ENCODE measurements around the gene CLASP1. TPM values are rescaled to one million over a fixed set of nuclear protein-coding genes. Genes with fewer than 3 reads are reported as not detected.

The CLASP1 gene
- total RNA-seq, 2 experiments from 2014 or later: 58.0 to 58.5 TPM

- ATAC-seq (ENCODE audit: poor library complexity) (no peak), DNase-seq (no peak)
- CTCF ChIA-PET: no interaction called here
- no peaks in the 10 kb centered on the region for H3K27me3 Mint-ChIP-seq
- POLR2A ChIA-PET: no interaction called here
- intact Hi-C loops (cut with DNase I, micrococcal nuclease): no loop called here
- Histone ChIP-seq H3K27ac (ENCODE audit: low read depth in 1 of 2, low read length in 2 of 2) (no peak overlapping the region), H3K36me3 (ENCODE audit: insufficient read depth, low read length) (peaks cover 3% of the 10 kb centered on the region), H3K4me1 (ENCODE audit: insufficient read depth, low read length) (no peaks in the 10 kb centered on the region), H3K4me3 (ENCODE audit: low read length) (no peak overlapping the region), H3K27me3 (ENCODE audit: control insufficient read depth in 1 of 2, insufficient read depth in 2 of 2, low read length in 2 of 2) (no peaks in the 10 kb centered on the region), H3K9me3 (ENCODE audit: control insufficient read depth in 1 of 2, insufficient read depth in 1 of 2, low read length in 2 of 2) (no peaks in the 10 kb centered on the region)
- TF ChIP-seq CTCF (IDR thresholded peaks at IDR 0.05): no peak
- H3K4me1 Mint-ChIP-seq (ENCODE audit: low read depth): peaks cover 23% of the 10 kb centered on the region
- no peak overlapping the region for H3K4me3 Mint-ChIP-seq
- H3K9me3 Mint-ChIP-seq: no peaks in the 10 kb centered on the region
- no peak overlapping the region for H3K27ac Mint-ChIP-seq
- H3K36me3 Mint-ChIP-seq (ENCODE audit: low read depth): peaks cover 25% of the 10 kb centered on the region
Measured at GRCh38 chr2:121625953-121626352, 23.3 kb downstream of the CLASP1 start.

- Mint-ChIP-seq H3K4me3 (no peak overlapping the region), H3K4me1 (ENCODE audit: low read depth) (peaks cover 12% of the 10 kb centered on the region), H3K36me3 (ENCODE audit: low read depth) (peaks cover 21% of the 10 kb centered on the region), H3K27me3 (no peaks in the 10 kb centered on the region), H3K27ac (no peak overlapping the region), H3K9me3 (no peaks in the 10 kb centered on the region)
- POLR2A ChIA-PET: no interaction called here
- Histone ChIP-seq H3K9me3 (ENCODE audit: control insufficient read depth in 1 of 2, insufficient read depth in 1 of 2, low read length in 2 of 2) (no peaks in the 10 kb centered on the region), H3K36me3 (ENCODE audit: insufficient read depth, low read length) (no peaks in the 10 kb centered on the region), H3K4me1 (ENCODE audit: insufficient read depth, low read length) (peaks cover 16% of the 10 kb centered on the region), H3K27ac (ENCODE audit: low read depth in 1 of 2, low read length in 2 of 2) (no peak overlapping the region), H3K27me3 (ENCODE audit: control insufficient read depth in 1 of 2, insufficient read depth in 2 of 2, low read length in 2 of 2) (no peaks in the 10 kb centered on the region), H3K4me3 (ENCODE audit: low read length) (no peak overlapping the region)
- CTCF ChIA-PET: interaction anchor here (0.7 kb wide), 1 partner anchor 21 kb away, joined by 3 read pairs; no protein-coding TSS in a partner anchor
- peak in 3 of 14 experiments; percentile 7 to 31 (median 11) for DNase-seq
- no peak for TF ChIP-seq CTCF (IDR thresholded peaks at IDR 0.05)
- intact Hi-C loops (cut with DNase I, micrococcal nuclease): no loop called here
- ATAC-seq (ENCODE audit: poor library complexity): no peak
Measured at GRCh38 chr2:121617042-121617599, 32.1 kb downstream of the CLASP1 start.

GRCh38 chr2:121613774-121614173 is 35.5 kb downstream of the CLASP1 start:
- H3K27ac ChIP-seq (ENCODE audit: low read depth in 1 of 2, low read length in 2 of 2): no peak overlapping the region
- no peaks in the 10 kb centered on the region for H3K27me3 ChIP-seq (ENCODE audit: control insufficient read depth in 1 of 2, insufficient read depth in 2 of 2, low read length in 2 of 2)
- Mint-ChIP-seq H3K27me3 (no peaks in the 10 kb centered on the region), H3K9me3 (no peaks in the 10 kb centered on the region), H3K36me3 (ENCODE audit: low read depth) (peaks cover 26% of the 10 kb centered on the region), H3K4me3 (no peak overlapping the region), H3K4me1 (ENCODE audit: low read depth) (peaks cover 20% of the 10 kb centered on the region), H3K27ac (no peak overlapping the region)
- ATAC-seq (ENCODE audit: poor library complexity): no peak
- ChIA-PET POLR2A (no interaction called here), CTCF (interaction anchor here (1.3 kb wide), 1 partner anchor 105 kb away, joined by 3 read pairs; no protein-coding TSS in a partner anchor)
- no peak for DNase-seq
- peaks cover 19% of the 10 kb centered on the region for H3K4me1 ChIP-seq (ENCODE audit: insufficient read depth, low read length)
- H3K4me3 ChIP-seq (ENCODE audit: low read length): no peak overlapping the region
- H3K36me3 ChIP-seq (ENCODE audit: insufficient read depth, low read length): no peaks in the 10 kb centered on the region
- no peak for TF ChIP-seq CTCF (IDR thresholded peaks at IDR 0.05)
- intact Hi-C loops (cut with DNase I, micrococcal nuclease): no loop called here
- H3K9me3 ChIP-seq (ENCODE audit: control insufficient read depth in 1 of 2, insufficient read depth in 1 of 2, low read length in 2 of 2): peaks cover 0 to 4% of the 10 kb centered on the region in 2 experiments

All from CD4-positive, alpha-beta T cell (primary cell).